Measurements from ENCODE around the gene CRMP1. TPM values are rescaled to one million over a fixed set of nuclear protein-coding genes. Genes with fewer than 3 reads are reported as not detected.
A peak's percentile ranks its signal among the peaks of the same experiment; 100 is the strongest.

CRMP1 gene
- total and polyA plus RNA-seq, 9 of the 15 experiments (the other 6 are each of a cell fraction or from before 2014, with no cell fraction given): 0.03 to 0.04 TPM; not detected in 7

- Histone ChIP-seq H2AFZ (ENCODE audit: low read depth, low read length) (no peak overlapping the region), H3K27me3 (ENCODE audit: control insufficient read depth in 2 of 2, insufficient read depth in 2 of 2, low read length in 2 of 2) (peaks cover 0 to 9% of the 10 kb centered on the region in 2 experiments; a peak in 1 of 5 replicates), H3K27ac (ENCODE audit: extremely low read depth, low read depth, low read length) (no peak overlapping the region), H3K9me3 (replicated peaks; ENCODE audit: control insufficient read depth, insufficient read depth, low read depth, low read length) (no peaks in the 10 kb centered on the region), H3K4me2 (ENCODE audit: insufficient read depth, low read length) (no peak overlapping the region), H3K4me3 (no peak overlapping the region), H3K4me1 (replicated peaks in 1 of 2; ENCODE audit: control insufficient read depth in 2 of 2, insufficient read depth in 2 of 2, low read length in 2 of 2) (no peaks in the 10 kb centered on the region; a peak in 1 of 5 replicates), H3K9ac (ENCODE audit: insufficient read depth in 1 of 2, low read depth in 2 of 2, low read length in 2 of 2) (no peak overlapping the region), H3K9me1 (ENCODE audit: control insufficient read depth, insufficient read depth, low read length) (no peaks in the 10 kb centered on the region), H4K20me1 (replicated peaks; ENCODE audit: control insufficient read depth, insufficient read depth, low read length) (0 out of 2 replicates have a peak, but pooled peaks cover 6% of the 10 kb centered on the region), H3K79me2 (ENCODE audit: control insufficient read depth, insufficient read depth, low read length) (no peaks in the 10 kb centered on the region), H3K36me3 (ENCODE audit: control insufficient read depth, insufficient read depth, low read length) (no peaks in the 10 kb centered on the region)
- TF ChIP-seq ETV5 (CRISPR knock-in tag; IDR thresholded peaks at IDR 0.05; ENCODE audit: low read depth) (no peak), RBM25 (IDR thresholded peaks at IDR 0.05; ENCODE audit: low read depth, low read length, severe bottlenecking) (peak; percentile 11), SREBF1 (IDR thresholded peaks at IDR 0.05; ENCODE audit: borderline replicate concordance, low read depth, low read length) (no peak)
- 16% methylated on average over 11 of the region's 12 CpGs for WGBS (ENCODE audit: insufficient coverage, low coverage, missing lambda C conversion rate)
- intact Hi-C loops (cut with micrococcal nuclease): no loop called here
- no TSS peak for BruUV-seq (replicated peaks)
- in situ Hi-C loops (cut with MboI): loop anchor here (25.0 kb wide), 1 partner anchor 1322 kb away; no protein-coding TSS in a partner anchor
- POLR2A ChIA-PET: interaction anchor here (0.5 to 0.6 kb wide), 3 partner anchors 66 to 175 kb away, joined by 3 read pairs; no protein-coding TSS in a partner anchor
- FAIRE-seq: no peak
- DNase-seq (ENCODE audit: extremely low read depth in 1 of 4, low spot score in 3 of 4): no peak
- no peak for ATAC-seq
- CTCF ChIA-PET (ENCODE audit: low intra/inter-chr PET ratio): no interaction called here
These were observed 83.6 kb downstream of the CRMP1 start for GRCh38 chr4:5809216-5809776.

DNA sequence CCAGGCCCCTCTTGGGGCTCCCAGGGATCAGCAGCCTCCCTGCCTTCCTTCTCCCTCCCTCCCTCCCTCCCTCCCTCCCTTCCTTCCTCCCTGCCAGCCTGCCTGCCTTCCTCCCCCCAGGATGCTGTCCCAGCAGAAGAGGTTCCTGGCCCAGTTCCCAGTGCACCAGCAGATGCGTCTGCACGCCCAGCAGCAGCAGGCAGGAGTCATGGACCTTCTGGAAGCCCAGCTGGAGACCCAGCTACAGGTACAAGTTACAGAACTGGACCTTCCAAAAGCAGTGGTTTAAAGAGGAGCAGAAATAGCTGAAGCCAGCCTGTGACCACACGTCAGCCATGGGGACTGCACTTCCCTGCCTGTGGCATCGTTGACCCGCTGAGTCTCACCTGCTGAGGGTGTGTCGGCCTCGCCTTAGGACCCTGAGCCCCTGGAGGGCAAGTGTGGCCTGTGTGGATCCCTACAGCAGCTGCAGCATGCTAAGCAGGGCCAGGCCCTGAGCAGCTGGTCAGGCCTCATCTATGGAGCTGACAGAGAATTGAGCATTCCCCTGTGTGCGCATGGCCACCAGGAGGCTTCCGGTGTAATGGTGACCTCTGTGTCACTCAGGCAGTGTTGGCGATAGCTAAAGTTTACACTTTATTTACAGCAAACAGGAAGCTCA is 84.7 kb downstream of the CRMP1 start:
- Histone ChIP-seq H2AFZ (ENCODE audit: low read depth, low read length) (no peak overlapping the region), H3K4me3 (no peak overlapping the region), H3K4me2 (ENCODE audit: insufficient read depth, low read length) (no peak overlapping the region), H3K27ac (ENCODE audit: extremely low read depth, low read depth, low read length) (no peak overlapping the region), H3K36me3 (ENCODE audit: control insufficient read depth, insufficient read depth, low read length) (no peaks in the 10 kb centered on the region), H4K20me1 (replicated peaks; ENCODE audit: control insufficient read depth, insufficient read depth, low read length) (0 out of 2 replicates have a peak, but pooled peaks cover 8% of the 10 kb centered on the region), H3K79me2 (ENCODE audit: control insufficient read depth, insufficient read depth, low read length) (no peaks in the 10 kb centered on the region), H3K9me1 (ENCODE audit: control insufficient read depth, insufficient read depth, low read length) (no peaks in the 10 kb centered on the region), H3K9ac (ENCODE audit: insufficient read depth in 1 of 2, low read depth in 2 of 2, low read length in 2 of 2) (no peak overlapping the region; a peak in 1 of 4 replicates), H3K9me3 (replicated peaks; ENCODE audit: control insufficient read depth, insufficient read depth, low read depth, low read length) (no peaks in the 10 kb centered on the region), H3K4me1 (replicated peaks in 1 of 2; ENCODE audit: control insufficient read depth in 2 of 2, insufficient read depth in 2 of 2, low read length in 2 of 2) (no peaks in the 10 kb centered on the region; a peak in 1 of 5 replicates), H3K27me3 (ENCODE audit: control insufficient read depth in 2 of 2, insufficient read depth in 2 of 2, low read length in 2 of 2) (peaks cover 0 to 9% of the 10 kb centered on the region in 2 experiments; a peak in 1 of 5 replicates)
- no TSS peak for BruUV-seq (replicated peaks)
- in situ Hi-C loops (cut with MboI): loop anchor here (25.0 kb wide), 1 partner anchor 1321 kb away; no protein-coding TSS in a partner anchor
- POLR2A ChIA-PET: interaction anchor here (0.6 to 0.7 kb wide), 2 partner anchors 26 to 135 kb away, joined by 3 to 4 read pairs; no protein-coding TSS in a partner anchor
- DNase-seq (ENCODE audit: extremely low read depth in 1 of 4, low spot score in 3 of 4): no peak
- CTCF ChIA-PET (ENCODE audit: low intra/inter-chr PET ratio): no interaction called here
- no peak for FAIRE-seq
- ATAC-seq: no peak
- intact Hi-C loops (cut with micrococcal nuclease): no loop called here
- WGBS (ENCODE audit: insufficient coverage, low coverage, missing lambda C conversion rate): 16% methylated on average over 10 of the region's 10 CpGs
- TF ChIP-seq KAT8 (IDR thresholded peaks at IDR 0.05; ENCODE audit: low read depth): no peak
- TF ChIP-seq BCLAF1 (IDR thresholded peaks at IDR 0.05; ENCODE audit: borderline replicate concordance in 1 of 2, control insufficient read depth in 1 of 2, low read depth in 2 of 2, low read length in 1 of 2): no peak
- TF ChIP-seq SP2 (IDR thresholded peaks at IDR 0.05; ENCODE audit: extremely low read depth, low read depth, low read length, poor library complexity, severe bottlenecking): no peak
- TF ChIP-seq ASH1L (IDR thresholded peaks at IDR 0.05; ENCODE audit: borderline replicate concordance, low read depth, partially characterized antibody): no peak
- TF ChIP-seq DMBX1 (CRISPR knock-in tag; IDR thresholded peaks at IDR 0.05; ENCODE audit: borderline replicate concordance): no peak
- no peak for TF ChIP-seq ZFPM2 (CRISPR knock-in tag; IDR thresholded peaks at IDR 0.05)
